HG03457 (cell line): ENCODE data around the gene WWTR1.

Experiments
- ATAC-seq: cut with Tn5 transposase; IDR thresholded peaks from one replicate; pipeline ENCODE4 v1.9.1; 2021; ENCODE audit warnings: moderate number of reproducible peaks; ENCODE audit not compliant: unreplicated experiment

The WWTR1 gene

DNA sequence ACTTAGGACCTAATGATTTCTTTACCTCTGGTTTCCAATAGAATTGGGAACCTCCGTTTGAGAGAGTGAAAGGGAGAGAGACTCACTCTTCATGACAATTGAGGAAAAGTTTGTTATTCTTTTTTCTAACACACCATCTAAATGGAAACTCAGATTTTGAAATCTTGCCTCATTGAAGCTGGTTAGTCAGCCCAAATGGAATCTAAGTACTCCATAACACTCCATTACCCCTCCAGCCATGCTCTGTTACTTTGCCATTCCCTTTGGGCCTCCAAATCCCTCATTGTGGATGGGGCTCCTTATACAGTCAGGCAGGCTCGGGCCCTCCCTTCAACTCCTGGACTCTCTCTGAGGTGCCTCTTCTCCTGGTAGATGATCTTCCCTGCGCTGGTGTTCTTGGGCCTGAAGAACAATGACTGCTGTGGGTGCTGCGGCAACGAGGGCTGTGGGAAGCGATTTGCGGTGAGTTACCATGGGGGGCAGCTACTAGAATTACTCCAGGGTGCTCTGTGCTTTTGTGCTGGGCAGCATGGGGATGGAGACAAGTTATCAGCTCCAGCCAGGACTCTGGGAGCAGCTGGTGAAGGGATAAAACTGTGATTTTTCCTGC lies 182.3 kb downstream of the WWTR1 start:
- no peak for ATAC-seq

DNA sequence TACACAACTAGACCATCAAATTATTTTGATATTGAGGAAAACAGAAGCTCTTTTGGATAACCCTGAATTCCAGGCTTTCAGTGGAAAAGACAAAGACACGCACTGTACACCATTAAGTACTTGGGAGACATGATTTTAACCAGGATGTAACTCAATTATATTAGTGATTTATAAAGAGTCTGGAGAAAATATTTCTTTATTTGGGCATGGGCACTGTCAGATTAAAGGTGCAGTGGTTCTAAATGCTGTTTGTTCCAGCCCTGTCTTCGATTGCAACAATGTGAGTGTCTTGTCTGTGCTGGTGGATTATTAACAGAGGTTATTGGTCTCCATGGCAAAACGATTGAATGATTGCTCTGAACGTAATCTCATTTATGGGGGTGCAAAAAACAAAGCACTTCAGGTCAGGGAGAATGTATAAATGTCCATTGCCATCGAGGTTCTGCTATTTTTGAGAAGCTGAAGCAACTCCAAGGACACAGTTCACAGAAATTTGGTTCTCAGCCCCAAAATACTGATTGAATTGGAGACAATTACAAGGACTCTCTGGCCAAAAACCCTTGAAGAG lies 183.5 kb downstream of the WWTR1 start, which contains the start of gene TM4SF4:
TSS of gene TM4SF4 (plus strand) at position 448 of the 568 bp plus-strand sequence. CDS start 181 bp downstream, outside the sequence.
- ATAC-seq, result no peak

DNA sequence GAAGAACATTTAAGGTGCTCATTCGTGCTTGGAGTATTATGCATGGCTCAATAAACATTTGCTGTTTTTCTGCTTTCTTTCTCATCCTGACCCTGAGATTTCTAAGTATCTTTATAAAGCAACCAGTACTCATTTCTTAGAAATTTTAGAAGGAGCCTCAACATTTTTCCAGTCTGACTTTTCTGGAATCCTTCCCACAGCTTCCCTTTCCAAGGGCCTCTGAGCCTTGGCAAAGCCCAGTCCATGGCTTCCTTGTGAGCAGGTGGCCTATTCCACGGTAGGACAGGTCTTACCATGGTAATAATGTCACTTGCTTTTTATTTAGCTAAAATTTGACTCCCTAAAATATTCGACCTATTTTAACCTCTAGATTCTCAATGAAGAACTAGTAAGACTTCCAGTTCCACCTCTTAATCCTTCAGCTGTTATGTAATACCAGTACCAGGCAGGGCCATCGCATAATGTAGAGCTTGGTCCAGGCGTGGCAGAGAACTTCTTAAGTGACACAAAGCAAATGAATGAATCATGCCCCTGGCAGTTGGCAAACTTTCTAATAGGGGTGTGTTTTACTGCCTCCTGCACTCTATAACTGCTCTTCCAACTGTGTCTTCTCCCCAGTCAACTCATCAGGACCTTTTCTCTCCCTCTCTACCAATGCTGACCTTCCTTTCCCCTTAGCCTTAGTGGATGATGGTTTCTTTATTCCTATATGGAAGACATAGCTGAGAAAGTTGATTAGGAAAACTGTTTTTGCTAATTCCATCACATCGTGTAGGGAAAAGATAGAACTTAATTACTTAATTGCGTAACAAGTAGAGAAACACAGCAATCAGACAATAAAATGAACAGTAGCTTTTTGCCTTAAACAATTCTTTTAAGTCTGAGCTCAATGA lies 184.2 kb downstream of the WWTR1 start:
- ATAC-seq, result no peak

DNA sequence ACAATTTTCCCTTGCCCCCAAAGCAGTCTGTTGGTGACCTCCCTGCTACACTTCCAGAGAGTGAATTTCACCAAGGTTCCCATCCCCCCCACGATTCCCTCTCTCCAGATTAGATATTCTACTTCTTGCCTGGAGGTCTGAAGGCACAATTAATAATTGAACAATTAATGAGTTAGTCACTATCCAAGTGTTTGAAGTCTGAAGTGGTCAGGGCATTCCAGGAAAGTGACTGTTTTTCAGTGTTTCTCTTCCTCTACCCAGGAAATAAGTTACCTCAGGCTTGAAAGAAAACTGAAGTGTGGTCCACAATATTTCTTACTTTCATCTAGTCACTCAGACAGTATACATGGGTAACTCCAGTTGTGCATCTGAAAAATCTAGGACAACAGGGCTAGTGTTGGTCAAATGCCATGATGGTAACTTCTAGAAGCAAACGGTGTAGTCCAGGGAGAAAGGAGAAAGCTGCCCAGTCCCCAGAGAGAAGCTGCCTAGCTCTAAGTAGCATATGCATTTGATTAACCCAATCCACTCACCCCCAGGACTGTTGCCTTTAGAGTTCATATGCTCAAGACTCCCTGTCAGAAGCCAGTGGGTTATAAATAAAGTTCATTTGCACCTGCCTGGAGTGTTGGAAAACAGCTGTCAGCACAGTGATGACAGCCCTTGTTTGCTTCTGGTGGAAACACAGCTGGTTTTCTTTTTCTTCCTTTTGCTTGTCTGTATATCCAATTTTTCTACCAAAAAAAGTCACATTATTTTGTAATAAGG lies 185.6 kb downstream of the WWTR1 start:
- no peak for ATAC-seq

DNA sequence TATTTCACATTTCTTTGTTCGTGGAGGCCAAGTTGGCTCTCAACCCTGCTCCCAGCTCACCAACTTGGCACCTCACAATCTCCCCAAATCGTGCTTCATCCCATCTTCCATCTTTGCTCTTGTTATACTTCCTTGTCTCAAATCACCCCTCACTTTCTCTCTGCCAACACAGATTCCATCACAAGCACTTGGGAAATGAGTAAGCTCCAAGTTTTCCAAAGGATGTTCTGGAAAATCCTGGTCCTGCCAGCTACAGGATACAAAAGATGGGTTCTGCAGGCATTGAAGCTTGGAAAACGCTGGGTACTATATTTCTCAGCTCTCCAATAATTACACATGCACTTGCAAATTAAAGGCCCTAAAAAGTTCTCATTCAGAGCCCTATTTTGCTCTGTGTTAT lies 187.4 kb downstream of the WWTR1 start:
- no peak for ATAC-seq

DNA sequence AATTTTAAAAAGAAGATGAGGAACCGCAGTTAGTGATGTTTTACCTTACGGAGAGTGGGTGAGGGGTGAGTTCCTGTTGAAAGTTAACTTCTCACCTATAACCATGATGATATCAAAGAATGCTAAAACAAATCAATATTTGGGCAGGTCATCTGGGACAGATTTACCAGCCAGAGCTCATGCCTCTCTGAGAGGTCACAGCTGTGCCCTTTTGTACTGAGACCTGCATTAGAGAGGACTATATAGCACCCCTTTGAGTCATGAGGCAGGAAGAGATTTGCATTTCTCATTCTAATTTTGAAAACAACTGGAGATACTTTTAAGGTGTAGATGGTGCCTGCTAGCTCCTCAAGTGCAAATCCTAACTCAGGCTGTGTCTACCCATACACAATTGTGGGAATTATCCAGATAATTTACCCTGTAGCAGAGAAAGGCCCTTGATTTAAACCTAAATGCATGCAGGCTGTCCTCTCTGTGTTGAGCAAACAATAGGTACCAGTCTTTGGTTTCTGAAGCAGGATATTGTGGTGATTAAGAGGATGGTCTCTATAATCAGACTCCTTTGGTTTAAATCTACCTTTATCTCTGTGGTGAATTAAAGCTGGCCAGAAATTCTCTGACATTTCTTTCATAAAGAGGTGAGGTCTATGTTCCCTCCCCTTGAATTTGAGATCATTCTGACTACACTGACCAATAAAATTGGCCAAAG lies 189.2 kb downstream of the WWTR1 start:
- ATAC-seq, result peak; percentile 64
